Measurements from ENCODE around the gene STX16.
A peak's percentile ranks its signal among the peaks of the same experiment; 100 is the strongest.

The STX16 gene

DNA sequence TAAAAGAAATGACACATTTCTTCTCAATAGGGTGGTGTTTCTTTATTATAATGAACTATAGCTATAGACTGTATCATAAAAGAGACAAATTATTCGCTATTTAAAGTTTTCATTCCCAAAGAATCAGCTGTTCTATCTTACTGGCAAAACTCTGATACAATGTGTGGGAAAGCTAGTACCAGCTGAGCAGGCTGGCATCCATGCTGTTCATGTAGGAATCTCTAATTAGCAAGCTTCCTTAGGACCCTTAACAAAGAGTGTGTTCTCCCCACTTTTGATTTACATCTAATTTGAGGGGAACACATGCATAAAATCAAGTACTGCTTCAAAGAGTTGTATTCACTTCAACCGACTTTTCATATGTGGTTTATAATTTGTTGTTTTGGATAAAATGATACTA, 13.2 kb downstream of the STX16 start:
- peaks cover 46% of the 10 kb centered on the region for H3K36me3 ChIP-seq

DNA sequence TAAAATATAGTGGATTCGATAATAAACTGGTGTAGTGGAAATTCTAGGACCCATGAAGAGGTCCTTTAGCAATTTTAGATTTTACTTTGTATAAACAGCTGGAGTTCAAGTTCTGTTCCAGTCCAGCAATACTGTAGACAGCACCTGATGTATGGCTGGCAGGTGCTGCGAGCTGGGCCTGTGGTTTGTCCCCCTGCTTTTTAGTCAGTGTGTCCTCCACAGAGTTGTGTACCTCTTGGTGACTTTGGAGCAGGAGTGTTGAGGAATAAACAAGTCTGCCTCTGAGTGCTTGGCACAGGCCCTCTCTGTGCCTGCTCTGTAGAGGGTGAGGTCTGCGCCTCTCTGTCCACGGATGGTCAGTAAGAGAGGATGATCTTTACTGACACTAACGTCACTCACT, 13.8 kb downstream of the STX16 start:
- Histone ChIP-seq H3K27ac (peak overlapping the region; percentile 48; the same call in 1 of the 2 replicates), H3K4me3 (ENCODE audit: low read depth, low read length) (no peak overlapping the region), H3K36me3 (peaks cover 49% of the 10 kb centered on the region), H3K9me3 (ENCODE audit: severe bottlenecking) (no peaks in the 10 kb centered on the region), H3K27me3 (ENCODE audit: insufficient read depth, low read depth, severe bottlenecking) (no peaks in the 10 kb centered on the region)
- TF ChIP-seq, protein P1, sequence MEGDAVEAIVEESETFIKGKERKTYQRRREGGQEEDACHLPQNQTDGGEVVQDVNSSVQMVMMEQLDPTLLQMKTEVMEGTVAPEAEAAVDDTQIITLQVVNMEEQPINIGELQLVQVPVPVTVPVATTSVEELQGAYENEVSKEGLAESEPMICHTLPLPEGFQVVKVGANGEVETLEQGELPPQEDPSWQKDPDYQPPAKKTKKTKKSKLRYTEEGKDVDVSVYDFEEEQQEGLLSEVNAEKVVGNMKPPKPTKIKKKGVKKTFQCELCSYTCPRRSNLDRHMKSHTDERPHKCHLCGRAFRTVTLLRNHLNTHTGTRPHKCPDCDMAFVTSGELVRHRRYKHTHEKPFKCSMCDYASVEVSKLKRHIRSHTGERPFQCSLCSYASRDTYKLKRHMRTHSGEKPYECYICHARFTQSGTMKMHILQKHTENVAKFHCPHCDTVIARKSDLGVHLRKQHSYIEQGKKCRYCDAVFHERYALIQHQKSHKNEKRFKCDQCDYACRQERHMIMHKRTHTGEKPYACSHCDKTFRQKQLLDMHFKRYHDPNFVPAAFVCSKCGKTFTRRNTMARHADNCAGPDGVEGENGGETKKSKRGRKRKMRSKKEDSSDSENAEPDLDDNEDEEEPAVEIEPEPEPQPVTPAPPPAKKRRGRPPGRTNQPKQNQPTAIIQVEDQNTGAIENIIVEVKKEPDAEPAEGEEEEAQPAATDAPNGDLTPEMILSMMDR (IDR thresholded peaks at IDR 0.05; ENCODE audit: low read depth, low read length): no peak
- DNase-seq: no peak

More for the DNA sequence above, 13.2 kb downstream of the STX16 start:
- no peaks in the 10 kb centered on the region for H3K27me3 ChIP-seq (ENCODE audit: insufficient read depth, low read depth, severe bottlenecking)
- H3K4me3 ChIP-seq (ENCODE audit: low read depth, low read length): no peak overlapping the region
- no peak overlapping the region for H3K27ac ChIP-seq
- no peaks in the 10 kb centered on the region for H3K9me3 ChIP-seq (ENCODE audit: severe bottlenecking)
- no peak for DNase-seq
- TF ChIP-seq, protein P1 (IDR thresholded peaks at IDR 0.05; ENCODE audit: low read depth, low read length): no peak

DNA sequence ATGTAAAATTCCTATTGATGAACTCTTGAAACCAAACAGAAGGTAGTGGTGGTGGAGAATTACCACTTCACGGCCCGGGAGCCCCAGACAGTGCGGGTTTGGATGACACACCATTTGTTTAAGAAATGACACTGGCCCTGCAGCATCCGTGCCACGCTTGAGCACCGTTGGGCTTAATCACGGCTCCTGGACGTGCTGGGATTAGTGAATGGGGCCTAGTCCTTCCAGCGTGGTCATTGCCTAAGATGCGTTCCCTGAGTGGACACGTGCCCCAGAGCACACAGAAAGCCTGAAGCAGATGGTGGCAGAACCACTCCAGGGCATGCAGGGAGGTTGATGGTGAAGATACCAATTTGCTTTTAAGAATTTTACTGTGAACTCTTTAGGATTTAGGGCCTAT, 14.5 kb downstream of the STX16 start:
- Histone ChIP-seq H3K36me3 (peaks cover 52% of the 10 kb centered on the region), H3K4me3 (ENCODE audit: low read depth, low read length) (no peak overlapping the region), H3K27me3 (ENCODE audit: insufficient read depth, low read depth, severe bottlenecking) (no peaks in the 10 kb centered on the region), H3K9me3 (ENCODE audit: severe bottlenecking) (no peaks in the 10 kb centered on the region), H3K27ac (peak overlapping the region; percentile 48)
- DNase-seq: peak; percentile 85
- TF ChIP-seq, protein P1 (IDR thresholded peaks at IDR 0.05; ENCODE audit: low read depth, low read length): no peak

DNA sequence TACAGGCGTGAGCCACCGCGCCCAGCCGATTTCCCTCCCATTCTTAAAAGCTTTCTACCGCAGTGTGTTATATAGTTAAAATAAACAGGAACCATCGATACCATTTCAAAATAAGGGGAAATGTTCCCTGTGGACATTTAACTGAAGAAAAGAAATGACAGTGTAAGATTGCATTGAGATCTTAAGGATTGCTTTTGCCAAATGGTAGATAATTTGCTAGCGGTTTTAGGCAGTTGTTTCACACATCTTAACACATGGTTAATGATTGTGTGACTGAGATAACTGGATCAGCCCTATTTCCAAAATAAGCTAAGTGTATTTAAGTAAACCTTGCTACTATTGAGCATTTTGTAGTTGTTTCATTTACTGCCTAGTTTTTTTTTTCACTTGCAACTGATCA, 15.6 kb downstream of the STX16 start:
- Histone ChIP-seq H3K36me3 (peaks cover 58% of the 10 kb centered on the region), H3K9me3 (ENCODE audit: severe bottlenecking) (no peaks in the 10 kb centered on the region), H3K4me3 (ENCODE audit: low read depth, low read length) (no peak overlapping the region), H3K27ac (no peak overlapping the region), H3K27me3 (ENCODE audit: insufficient read depth, low read depth, severe bottlenecking) (no peaks in the 10 kb centered on the region)
- TF ChIP-seq, protein P1 (IDR thresholded peaks at IDR 0.05; ENCODE audit: low read depth, low read length): no peak
- DNase-seq: no peak

DNA sequence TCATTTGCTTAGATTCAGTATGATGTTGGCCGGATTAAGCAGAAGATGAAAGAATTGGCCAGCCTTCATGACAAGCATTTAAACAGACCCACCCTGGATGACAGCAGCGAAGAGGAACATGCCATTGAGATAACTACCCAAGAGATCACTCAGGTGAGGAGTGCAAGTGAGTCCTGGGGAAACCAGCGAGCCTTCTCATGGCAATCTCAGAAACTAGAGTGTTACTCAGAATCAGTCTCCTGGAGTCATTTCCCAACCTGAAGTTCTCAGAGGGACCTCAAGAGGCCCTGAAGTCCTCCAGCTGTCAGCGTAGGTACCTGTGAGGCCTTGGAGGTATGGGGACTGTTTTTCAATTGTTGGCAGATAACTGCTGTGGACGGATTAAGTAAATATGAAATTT, 16.9 kb downstream of the STX16 start:
- Histone ChIP-seq H3K27me3 (ENCODE audit: insufficient read depth, low read depth, severe bottlenecking) (no peaks in the 10 kb centered on the region), H3K27ac (no peak overlapping the region), H3K36me3 (peaks cover 57% of the 10 kb centered on the region), H3K4me3 (ENCODE audit: low read depth, low read length) (no peak overlapping the region), H3K9me3 (ENCODE audit: severe bottlenecking) (no peaks in the 10 kb centered on the region)
- no peak for DNase-seq
- TF ChIP-seq, protein P1 (IDR thresholded peaks at IDR 0.05; ENCODE audit: low read depth, low read length): no peak

DNA sequence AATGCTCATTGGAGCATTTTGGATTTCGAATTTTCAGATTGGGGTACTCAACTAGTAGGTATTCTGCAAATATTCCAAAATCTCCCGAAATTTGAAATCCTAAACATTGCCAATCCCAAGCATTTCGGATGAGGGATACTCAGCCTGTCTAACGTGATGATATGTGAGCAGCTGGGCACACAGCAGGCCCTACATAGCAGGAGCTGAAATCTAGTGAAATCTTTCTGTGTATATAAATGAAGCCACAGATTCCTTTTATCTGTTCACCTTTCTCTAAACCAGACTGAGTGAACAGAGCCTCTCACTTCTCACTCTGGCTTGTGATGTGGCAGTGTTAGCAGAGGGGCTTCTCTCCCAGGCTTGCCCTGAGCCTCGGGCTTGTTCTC, 17.8 kb downstream of the STX16 start:
- Histone ChIP-seq H3K4me3 (ENCODE audit: low read depth, low read length) (no peak overlapping the region), H3K27ac (no peak overlapping the region)

More for the DNA sequence above, 17.8 kb downstream of the STX16 start:
- TF ChIP-seq, protein P1 (IDR thresholded peaks at IDR 0.05; ENCODE audit: low read depth, low read length): no peak
- Histone ChIP-seq H3K9me3 (ENCODE audit: severe bottlenecking) (no peaks in the 10 kb centered on the region), H3K27me3 (ENCODE audit: insufficient read depth, low read depth, severe bottlenecking) (no peaks in the 10 kb centered on the region), H3K36me3 (peaks cover 60% of the 10 kb centered on the region)
- no peak for DNase-seq

Measured in WERI-Rb-1 (cell line).